GM12891 (cell line): Measurements from ENCODE around the gene AVEN.

Experiments used
- PAX5 ChIP-seq: IDR thresholded peaks from 2 replicates; pipeline ENCODE4 v1.6.1; 2011; ENCODE audit warnings: low read length, moderate library complexity, mild to moderate bottlenecking; ENCODE audit not compliant: insufficient read depth, severe bottlenecking
- POLR2A ChIP-seq: IDR thresholded peaks from 2 replicates; pipeline ENCODE4 v1.6.1; 2011; ENCODE audit warnings: low read depth, low read length, control low read depth
- POLR2AphosphoS5 ChIP-seq: IDR thresholded peaks from 2 replicates; pipeline ENCODE4 v1.6.1; 2011; ENCODE audit warnings: low read depth, low read length, control low read depth
- SPI1 ChIP-seq: IDR thresholded peaks from 2 replicates; pipeline ENCODE4 v1.6.1; 2011; ENCODE audit warnings: low read depth, low read length, control low read depth
- TAF1 ChIP-seq: IDR thresholded peaks from 2 replicates; pipeline ENCODE4 v1.6.1; 2011; ENCODE audit warnings: low read depth, low read length, control low read depth

DNA sequence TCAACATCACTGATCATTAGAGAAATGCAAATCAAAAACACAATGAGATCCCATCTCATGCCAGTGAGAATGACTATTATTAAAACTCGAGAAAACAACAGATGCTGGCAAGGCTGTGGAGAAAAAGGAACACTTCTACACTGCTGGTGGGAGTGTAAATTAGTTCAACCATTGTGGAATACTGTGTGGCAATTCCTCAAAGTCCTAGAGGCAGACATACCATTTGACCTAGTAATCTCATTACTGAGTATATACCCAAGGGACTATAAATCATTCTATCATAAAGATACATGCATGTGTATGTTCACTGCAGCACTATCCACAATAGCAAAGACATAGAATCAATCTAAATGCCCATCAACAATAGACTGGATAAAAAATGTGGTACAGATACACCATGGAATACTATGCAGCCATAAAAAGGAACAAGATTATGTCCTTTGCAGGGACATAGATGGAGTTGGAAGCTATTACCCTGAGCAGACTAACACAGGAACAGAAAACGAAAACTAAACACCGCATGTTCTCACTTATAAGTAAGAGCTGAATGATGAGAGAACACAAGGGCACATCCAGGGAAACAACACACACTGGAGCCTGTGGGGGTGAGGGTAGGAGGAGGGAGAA, 15.2 kb upstream of the AVEN start:
- no peak for TF ChIP-seq POLR2AphosphoS5
- TF ChIP-seq POLR2A: no peak
- TF ChIP-seq SPI1: no peak
- TF ChIP-seq TAF1: no peak
- no peak for TF ChIP-seq PAX5
